HG03520 (cell line): ENCODE results near the gene PLXNA2.

ENCODE experiments used
- ATAC-seq: cut with Tn5 transposase; IDR thresholded peaks from one replicate; pipeline ENCODE4 v1.9.1; 2021; ENCODE audit warnings: mild to moderate bottlenecking, moderate library complexity; ENCODE audit not compliant: unreplicated experiment

PLXNA2 gene

GRCh38 chr1:208006258-208006920, 237.8 kb downstream of the PLXNA2 start:
- ATAC-seq: no peak

DNA sequence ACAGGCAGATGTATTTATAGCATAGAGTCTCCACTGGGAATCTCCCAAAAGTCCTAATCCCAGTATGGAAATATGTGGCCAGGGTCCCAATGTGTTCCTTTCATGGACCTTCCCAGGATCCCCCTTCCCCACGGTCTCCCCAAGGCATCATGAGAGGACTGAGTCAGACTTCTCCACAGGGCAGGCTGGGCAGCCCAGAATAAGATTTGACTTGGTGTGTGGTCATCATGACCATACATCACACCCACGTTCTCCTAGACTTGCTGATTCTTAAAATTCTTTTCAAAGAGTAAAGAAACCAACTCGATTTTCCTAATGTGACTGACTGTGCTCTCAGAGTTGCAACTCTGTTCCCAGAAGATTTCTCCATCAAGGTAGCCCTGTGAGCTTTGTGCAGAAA, 239.3 kb downstream of the PLXNA2 start:
- ATAC-seq: no peak

DNA sequence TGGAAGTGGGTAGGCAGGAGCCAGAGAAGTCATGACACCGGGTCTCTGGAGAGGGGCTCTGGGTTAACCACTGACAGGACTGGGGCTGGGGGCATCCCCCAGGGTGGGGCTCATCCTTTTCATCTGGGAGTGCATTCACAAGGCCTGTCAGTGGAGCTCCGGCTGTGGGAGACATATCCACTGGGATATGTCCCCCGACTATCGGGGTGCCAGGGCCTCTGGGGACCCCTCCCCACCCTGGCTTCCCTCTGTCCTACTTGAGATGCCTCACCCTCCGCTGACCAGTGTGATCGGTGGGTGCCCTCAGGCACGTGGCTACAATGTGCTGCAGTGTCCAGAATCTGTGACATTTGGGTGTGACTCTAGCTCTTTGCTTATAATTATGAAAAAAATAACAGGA, 240.9 kb downstream of the PLXNA2 start:
- ATAC-seq: no peak

GRCh38 chr1:208002672-208003071, 241.5 kb downstream of the PLXNA2 start:
- no peak for ATAC-seq

DNA sequence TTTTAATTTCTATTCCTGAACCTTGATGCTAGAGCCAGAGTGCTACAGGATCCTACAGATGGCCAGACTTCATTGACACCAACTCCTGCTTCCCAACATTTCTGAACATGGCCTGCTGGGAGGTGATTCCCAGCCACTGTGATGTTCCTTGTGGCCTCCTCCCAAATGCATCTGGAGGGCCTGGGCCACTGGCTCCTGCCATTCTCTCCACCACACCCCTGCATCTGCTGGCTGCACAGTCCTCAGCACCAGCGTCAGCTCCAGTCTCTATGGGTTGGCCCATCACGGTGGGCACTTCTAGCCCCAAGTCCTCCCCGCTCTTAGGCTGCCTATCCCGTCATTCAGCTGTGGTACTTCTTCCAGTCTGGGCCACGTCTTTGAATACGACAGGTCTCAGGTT, 242.1 kb downstream of the PLXNA2 start:
- ATAC-seq: no peak

- no peak for ATAC-seq
Measured at GRCh38 chr1:208000504-208000903, 243.7 kb downstream of the PLXNA2 start.

- no peak for ATAC-seq
Measured at GRCh38 chr1:207999972-208000371, 244.2 kb downstream of the PLXNA2 start.

- ATAC-seq: no peak
Measured at GRCh38 chr1:207999274-207999915, 244.8 kb downstream of the PLXNA2 start.

GRCh38 chr1:207998691-207999090, 245.5 kb downstream of the PLXNA2 start:
- ATAC-seq: no peak

- ATAC-seq: peak; percentile 80
Measured at GRCh38 chr1:207997486-207998268, 246.5 kb downstream of the PLXNA2 start.

DNA sequence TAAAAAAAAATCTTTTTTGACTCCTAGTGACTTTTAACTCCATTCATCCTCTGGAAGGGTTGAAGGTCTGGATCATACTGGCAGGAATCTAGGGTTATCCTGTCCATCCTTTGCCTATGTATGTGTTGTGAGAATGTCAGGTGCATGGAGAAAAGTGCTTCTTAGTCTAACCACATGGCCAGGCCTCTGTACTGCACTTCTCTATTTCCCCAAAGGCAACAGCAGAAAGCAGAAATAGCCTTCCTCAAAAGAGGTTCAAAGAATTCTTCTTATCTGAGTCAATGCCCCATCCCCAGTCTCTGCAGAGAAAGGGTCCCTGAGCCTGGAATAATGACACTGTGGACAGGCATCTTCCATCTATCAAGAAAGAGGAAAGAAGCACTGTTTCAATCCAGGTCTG, 247.5 kb downstream of the PLXNA2 start:
- ATAC-seq: no peak

DNA sequence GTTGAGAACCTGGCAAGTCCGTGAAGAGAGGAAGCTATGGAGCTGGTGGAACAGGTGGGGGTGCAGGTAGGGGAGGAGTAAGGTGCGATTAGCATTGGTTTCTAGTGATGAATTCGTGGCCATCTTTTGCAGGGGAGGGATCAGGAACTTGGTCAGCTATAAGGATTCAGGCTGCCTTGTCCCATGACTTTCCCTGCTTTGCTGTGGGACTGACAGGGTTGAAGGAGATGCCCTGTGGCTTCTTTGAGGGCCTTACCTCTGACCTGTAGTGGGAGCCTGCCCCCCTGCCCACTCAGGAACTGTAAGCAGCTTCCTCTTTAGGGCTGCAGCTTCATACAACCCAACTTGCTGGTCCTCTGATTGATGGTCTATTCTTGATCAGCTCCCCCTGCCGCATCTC, 248.6 kb downstream of the PLXNA2 start:
- ATAC-seq: no peak

DNA sequence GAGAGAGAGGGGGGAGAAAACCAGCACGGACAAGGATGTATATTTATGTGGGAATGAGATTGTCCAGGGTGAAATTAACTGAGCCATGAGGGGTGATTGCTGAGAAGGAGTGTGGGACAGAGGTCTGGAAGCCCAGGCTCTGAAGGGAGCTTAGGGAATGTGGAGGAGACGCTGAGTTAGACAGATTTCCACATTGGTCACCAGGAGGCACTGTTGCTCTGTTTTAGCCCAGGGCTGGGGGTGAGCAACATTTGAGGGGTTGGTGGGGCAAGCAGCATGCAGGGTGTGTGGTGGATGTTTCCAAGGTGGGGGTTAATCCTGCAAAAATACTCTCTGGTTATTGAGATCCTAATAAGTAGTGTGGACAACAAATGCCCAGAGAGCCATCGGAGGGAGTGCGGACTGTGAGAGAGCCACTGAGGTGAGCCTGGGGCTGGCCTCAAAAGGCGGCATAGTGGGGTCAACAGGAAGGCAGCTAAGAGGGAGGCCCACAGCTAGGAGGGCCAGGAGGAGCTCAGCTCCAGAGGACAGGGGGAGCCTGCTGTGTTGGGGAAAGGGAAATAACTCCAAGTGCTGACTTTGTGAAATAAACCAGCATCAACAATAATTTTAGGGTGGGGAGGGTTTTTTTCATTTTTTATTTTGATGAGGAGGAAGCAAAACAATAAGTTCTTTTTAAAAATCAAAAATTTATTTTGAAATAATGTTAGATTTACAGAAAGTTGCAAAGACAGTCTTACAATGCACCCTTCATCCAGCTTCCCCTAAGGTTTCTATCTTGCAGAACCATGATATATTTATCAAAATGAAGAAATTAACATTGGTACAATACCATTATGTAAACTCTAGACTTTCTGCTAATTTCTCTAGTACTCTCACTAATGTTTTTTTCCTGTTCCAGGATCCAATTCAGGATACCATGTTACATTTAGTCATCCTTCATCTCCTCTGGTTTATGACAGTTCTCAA, 250.4 kb downstream of the PLXNA2 start:
- ATAC-seq: no peak

DNA sequence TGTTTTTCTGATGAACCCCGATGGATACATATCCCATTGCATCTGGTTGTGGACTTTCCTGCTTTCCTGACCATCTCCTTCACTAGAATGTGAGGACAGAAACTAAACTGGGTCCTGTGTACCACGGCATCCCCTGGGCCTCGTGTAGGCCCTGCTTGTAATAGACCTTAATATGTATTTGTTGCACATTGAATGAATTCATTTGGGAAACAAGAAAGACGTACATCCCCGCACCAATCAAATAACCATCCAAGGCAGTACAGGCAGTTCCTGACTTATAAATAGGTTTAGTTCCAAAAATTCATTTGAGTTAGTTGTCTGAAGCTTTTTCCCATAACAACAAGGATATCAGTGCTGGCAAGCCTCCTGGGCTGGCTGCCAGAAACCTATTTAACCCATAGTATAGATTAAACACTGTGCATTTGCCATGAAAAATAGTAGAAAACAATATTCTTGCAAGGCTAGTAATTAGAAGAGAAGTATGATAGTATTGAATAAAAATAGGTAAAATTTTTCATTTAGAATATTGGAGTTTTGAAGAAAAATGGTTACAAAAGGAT, 251.4 kb downstream of the PLXNA2 start:
- ATAC-seq: no peak

DNA sequence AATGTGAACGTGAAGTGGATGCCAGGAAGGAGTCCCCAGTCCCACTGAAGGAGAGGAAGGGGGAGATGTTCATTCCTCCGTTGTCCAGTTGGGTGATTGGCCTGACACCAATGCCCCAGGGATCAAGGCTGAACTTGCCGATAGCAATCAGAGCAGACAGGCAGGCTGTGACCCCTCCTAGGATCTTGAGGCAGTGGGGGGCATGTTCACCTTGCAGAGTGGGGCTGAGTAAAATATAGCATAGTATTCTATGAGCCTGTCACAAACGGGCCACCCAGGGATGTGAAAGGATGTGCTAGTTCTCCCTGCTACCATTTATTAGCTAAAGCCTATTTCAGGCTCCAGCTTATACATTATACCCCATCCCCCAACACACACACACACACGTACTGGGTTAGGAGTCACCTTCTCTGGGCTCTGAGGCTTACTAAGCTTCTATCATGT, 252.6 kb downstream of the PLXNA2 start:
- ATAC-seq: no peak

- no peak for ATAC-seq
Measured at GRCh38 chr1:207990876-207991582, 253.2 kb downstream of the PLXNA2 start.

- no peak for ATAC-seq
Measured at GRCh38 chr1:207990455-207990854, 253.7 kb downstream of the PLXNA2 start.

DNA sequence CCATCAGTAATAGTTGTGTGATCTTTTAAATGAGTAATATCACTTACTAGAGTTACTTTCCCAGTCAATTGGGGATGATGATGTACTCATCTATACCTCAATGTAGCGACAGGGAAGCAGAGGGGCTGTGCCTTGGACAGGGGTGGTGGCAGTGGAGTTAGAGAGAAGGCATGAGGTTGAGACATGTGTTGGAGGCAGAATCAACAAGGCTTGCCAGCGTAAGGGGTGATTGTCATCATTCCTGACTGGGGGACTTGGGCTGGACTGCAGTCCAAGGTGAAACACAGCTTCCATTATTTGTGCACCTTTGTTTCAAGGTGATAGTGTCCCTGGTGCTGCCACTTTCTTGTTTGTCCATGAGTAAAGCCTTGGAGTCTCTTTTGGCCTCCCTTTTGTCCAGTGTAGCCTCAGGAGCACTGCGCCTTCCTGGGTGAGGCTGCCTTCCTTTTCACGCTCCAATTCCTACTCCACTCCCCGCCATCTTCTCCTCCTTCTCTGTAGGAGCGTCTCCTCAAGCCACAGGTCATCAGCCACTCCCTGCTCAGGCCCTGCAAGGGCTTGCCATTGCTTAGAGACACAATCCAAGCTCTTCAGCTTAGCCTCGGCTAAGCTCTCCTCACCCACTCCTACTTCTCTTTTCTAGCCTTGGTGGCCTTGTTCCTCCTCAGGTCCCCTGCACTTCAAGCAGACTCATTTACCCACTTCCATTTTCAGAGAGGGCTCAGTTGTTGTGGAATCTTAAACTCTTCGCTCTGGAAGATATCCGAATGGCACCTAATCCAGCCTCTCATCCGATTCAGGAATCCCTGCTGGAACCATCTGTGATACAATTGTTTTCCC, 255.6 kb downstream of the PLXNA2 start:
- no peak for ATAC-seq

DNA sequence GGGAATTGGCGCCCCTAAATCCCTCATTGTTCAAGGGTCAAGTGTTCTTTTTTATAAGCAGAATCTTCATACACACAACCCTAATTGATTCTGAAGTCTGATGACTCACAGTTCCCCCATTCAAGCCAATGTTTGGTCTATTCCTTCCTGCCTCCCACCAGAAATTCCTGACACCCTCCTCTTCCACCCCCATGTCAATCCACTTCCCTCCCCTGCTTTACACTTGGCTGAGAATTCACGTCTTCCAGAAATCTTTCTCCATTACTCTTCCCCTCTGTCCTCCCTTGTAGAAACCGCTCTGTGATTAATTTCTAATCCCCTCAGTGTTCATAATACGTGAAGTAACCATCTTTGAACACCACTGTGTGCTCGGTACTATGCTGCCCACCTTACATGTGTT, 257.0 kb downstream of the PLXNA2 start:
- ATAC-seq: no peak
